HPDE6-E6E7 (cell line): ENCODE measurements around the gene DPYSL5.

ENCODE experiments used
- DNase-seq: peaks from one replicate; pipeline ENCODE4 v3.0.0; 2011; ENCODE audit warnings: missing footprints; ENCODE audit errors: extremely low spot score

DPYSL5 gene

DNA sequence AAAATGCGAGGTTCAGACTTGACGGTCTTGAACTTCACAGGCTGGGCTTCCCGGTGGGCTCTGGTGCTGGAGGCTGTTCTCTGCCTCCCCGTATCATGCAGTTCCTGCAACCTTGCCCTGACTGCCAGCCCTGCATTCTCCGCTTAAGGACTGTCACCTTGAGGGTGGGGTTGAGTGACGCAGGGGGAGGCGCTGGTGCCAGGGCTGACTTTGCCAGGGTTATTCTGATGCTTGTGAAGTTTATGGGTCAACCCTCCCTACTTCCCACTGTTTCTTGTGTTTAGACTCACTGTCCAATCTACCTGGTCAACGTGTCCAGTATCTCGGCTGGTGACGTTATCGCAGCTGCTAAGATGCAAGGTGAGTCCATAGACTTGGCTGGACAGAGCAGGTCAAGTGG, 85.0 kb downstream of the DPYSL5 start:
- no peak for DNase-seq

DNA sequence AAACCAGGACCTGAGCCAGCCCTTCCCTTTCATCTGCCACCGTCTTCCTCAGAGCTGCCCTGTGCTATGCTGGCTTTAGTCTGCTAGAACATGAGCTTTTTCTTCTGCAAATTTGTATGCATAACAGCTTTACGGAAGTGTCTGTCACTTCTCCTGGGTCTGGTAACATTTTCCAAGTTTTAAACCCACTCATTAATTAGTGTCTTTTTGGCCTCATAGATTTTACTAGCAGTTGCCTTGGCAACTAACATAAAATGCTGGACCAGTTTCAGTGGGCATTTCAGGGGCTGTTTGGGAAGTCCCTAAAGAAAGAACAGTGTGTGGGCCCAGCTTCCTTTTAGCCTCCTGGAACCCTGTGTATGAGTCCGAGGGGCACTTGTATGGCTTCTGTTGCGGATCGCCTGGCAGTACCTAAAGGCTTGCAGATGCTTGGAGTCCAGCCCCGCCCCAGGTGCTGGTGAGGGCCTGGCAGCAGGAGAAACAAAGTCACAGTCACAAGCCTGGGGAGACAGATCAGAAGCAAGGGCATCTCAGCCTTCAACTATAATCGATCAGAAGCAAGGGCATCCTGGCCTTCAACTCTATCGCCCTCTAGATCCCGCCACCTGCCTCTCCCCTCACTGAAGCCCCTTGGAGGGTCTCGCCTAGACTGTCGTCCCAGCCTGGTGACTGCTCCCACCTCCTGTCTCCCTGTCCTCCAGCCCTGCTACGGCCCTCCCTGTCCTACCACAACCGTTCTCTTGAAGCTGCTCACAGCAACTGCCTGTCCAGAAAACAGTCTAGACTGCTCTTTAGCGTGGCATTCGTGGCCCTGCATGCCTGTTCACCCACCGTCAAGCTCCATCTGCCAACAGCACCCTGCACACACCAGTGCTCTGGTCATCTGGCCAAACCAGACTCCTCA, 85.8 kb downstream of the DPYSL5 start:
- DNase-seq = no peak

DNA sequence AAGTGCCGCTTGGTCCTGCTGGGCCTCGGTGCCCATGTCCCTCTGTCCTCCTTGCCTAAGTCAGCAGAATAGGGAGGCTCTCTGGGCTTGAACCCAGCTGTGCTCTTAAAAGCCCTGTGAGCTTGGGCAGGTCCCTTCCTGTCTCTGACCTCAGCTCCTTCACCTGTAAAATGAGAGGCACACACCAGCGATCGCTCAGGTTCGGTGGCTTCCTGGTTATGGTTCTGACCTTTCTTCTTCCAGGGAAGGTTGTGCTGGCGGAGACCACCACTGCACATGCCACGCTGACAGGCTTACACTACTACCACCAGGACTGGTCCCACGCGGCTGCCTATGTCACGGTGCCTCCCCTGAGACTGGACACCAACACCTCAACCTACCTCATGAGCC, 86.4 kb downstream of the DPYSL5 start:
- no peak for DNase-seq

GRCh38 chr2:26934985-26935384, 87.1 kb downstream of the DPYSL5 start:
- no peak for DNase-seq

- DNase-seq = no peak
Measured at GRCh38 chr2:26936855-26937254, 88.9 kb downstream of the DPYSL5 start.

DNA sequence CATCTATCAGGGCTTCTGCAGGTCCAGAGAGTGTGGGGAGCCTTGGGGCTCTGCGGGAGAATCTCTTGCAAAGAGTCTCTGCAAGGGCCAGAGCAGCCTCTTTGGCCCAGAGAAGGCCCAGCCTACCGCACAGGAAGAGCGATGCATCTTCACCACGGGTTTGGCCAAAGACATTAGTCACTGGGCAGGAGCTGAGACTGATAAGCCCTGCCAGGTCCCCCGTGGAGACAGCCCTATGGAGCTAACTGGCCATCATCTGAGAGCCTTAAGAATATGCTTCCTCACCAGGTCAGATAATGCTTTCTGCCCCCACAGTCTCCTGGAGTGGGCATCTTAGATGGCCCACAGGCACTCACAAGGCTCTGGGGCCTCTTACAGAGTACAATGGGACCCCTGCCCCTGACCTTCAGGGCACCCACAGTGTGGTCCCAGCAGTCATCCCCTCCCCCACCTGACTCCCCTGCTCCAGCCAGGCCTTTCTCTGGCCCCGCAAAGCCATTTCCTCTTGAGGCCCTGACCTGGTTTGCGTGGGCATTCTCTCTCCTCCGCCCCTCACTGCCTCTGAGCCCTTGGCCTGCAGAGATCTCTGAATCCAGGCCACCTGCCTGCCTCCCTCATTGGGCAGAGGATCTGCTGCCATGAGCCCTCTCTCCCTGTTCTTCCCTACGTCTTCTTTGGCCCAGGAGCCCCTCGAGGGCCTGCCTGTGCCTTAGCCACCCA, 90.6 kb downstream of the DPYSL5 start:
- no peak for DNase-seq

DNA sequence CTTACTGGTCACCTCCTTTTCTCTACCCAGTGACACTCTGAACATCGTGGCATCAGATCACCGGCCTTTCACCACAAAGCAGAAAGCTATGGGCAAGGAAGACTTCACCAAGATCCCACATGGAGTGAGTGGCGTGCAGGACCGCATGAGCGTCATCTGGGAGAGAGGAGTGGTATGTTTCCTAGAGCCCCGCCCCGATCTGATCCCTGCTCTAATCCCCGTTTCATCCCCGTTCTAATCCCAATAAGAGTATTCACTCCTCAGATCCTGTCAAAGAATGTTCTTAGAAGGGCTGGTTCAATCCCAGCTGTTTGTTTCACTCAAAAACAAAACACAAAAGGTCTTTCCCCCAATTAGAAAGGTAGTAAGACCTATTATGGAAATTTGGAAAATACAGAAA, 92.1 kb downstream of the DPYSL5 start:
- no peak for DNase-seq

DNA sequence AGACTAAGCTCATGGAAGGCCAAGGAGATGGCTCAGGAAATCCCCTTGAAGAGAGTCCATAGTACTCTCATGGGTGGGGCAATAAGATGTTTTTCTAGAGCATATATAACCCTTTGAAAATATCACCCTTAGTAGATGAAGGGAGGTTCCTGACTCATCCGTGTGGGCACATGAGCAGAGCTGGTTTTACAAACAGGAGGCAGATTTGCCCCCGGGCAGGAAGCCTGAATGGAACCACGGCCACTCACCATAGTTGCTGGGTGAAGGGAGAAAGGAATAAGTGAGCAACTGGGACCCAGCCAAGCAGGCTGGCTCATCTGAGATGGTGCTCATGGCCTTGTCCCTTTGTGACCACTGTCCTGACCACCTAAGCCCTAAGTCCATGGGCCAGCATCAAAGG, 93.6 kb downstream of the DPYSL5 start:
- DNase-seq = peak; percentile 54

- DNase-seq = peak; percentile 37
Measured at GRCh38 chr2:26942543-26943295, 94.8 kb downstream of the DPYSL5 start.

DNA sequence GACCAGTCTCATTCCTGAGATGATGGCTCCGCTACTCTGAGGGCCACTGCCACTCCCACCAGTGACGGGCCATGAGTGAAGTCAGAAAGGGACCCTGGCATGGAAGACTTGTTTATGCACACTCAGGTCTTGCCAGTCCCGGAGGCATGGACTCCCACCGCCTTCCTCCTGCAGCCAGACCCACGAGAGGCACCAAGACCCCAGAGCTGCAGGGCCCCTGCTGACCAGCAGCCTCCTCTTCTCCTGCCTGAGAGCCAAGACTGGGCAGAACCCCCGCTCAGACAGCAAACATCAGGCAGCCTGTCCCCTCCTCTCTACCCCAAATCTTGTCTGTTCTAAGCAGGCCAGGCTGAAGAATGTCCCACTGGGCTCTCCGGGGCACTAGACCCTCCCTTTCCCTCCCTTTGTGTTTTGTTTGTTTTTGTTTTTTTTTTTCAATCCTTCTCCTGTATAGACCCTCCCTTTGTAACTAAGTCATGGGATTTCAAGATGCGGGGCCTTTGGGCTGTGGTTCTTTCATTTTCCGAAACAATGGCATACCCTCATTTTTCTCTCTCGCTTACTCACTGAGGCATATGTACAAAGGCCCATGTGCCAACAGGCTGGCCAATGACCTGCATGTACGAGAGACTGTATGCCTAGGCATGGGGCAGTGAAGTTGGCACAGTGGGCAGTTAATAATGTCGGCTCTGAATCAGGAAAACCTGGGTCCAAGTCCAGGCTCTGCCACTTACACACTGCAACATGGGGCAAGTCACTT, 98.2 kb downstream of the DPYSL5 start:
- no peak for DNase-seq

DNA sequence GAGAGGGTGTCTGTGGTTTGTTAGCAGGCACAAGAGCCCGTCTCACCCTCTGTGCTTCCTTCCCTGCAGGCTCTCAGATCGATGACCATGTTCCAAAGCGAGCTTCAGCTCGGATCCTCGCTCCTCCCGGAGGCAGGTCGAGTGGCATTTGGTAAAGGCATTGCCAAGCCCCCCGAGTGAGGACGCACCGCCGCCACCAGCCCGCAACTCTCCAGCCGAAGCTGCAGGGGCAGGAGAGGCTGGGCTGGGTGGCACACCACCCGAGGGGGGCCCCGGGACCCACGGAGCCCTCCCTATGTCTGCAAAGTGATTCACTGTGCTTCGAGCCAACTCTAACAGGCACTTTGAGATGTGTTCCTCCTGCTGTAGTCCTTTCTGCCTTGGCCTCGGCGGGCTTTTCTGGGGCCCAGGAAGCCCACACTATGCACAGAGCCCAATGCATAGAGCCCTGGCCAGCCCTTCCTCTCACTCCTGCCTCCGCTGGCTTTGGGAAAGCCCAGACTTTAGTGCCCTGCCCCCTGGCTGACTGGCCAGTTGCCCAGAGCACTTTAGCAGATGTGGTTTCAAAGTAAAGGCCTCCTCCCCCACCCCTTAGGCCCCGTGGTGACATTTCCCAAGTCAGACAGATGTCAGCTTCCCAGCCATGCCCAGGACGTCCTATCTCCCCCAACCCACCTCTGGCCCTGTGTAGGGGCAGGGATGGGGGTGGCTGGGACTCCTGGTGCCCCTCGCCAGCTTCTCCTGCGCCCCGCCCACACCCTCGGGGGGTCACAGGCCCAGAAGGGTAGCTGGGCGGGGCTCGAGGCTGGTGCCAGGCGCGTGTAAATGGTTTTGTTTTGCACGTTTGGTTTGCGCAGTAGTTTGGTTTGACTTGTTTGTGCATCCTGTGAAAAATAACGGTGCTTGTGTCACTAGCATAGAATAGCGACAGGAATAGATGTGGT, 99.2 kb downstream of the DPYSL5 start:
- DNase-seq = no peak

GRCh38 chr2:26948800-26949199, 100.9 kb downstream of the DPYSL5 start:
- DNase-seq = no peak

DNA sequence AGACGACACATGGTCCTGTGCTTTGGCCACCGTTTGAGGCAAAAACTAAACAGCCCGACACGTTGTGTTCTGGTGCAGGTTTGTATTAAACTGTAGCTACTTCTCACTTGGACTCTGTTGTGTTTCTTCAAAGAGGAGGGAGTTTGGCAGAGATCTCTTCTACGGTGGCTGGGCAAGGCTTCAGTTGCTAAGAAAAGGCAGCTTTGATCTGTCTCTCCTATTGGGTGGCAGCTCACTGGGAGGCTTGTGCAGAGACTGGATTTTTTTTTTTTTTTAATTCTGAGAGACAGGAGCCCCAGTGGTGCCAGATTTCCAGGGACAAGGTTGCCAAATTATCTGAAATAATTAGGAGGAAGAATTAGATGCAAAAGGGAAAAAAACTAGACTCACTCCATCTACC, 102.3 kb downstream of the DPYSL5 start:
- DNase-seq = no peak

GRCh38 chr2:26951236-26951635, 103.3 kb downstream of the DPYSL5 start:
- DNase-seq = no peak

DNA sequence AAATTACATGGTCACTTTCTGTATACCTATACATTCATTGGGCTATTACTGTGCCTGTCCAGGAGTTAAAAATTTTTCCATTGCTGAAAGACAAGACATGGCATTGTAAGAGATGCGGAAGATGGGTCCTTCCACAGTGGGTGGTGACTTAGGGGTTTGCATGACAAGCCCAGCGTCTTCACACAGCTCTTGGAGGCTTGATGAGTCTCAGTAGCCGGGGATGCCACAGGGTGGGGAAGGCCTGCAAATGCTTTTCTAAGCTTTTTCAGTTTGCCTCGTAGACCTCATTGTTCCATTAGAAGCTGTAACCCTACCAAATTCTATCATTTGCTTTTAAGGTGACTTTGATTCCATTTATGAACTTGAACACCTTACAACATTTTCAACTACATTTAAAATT, 104.4 kb downstream of the DPYSL5 start:
- no peak for DNase-seq

DNA sequence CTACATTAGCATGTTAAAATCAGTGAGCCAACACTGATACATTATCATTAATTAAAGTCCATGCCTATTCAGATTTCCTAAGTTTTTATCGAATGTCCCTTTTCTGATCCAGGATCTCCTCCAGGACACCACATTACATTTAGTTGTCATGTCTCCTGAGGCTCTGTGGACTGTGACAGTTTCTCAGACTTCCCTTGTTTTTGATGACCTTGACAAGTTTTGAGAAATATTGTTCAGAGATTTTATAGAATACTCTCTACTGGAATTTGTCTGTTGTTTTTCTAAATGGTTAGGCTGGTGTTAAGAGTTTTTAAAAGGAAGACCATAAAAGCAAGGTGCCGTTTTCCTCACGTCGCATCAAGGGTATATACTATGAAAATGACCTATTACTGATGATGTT, 106.2 kb downstream of the DPYSL5 start:
- DNase-seq = no peak

DNA sequence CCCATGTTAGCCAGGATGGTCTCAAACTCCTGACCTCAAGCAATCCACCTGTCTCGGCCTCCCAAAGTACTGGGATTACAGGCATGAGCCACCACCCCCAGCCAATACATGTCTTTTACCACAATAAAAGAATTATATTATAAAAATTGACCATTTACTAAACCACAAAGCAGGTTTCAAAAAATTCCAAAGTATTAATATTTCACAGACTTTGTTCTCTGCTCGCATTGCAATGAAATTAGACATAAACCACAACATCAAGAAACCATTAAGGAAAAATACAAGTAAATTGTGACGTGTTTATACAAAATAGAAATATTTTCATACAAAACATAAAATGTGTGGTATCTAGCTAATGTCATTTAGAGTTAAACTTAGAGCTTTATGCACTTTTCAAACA, 109.1 kb downstream of the DPYSL5 start:
- DNase-seq = no peak

- DNase-seq = no peak
Measured at GRCh38 chr2:26957534-26957933, 109.6 kb downstream of the DPYSL5 start.

DNA sequence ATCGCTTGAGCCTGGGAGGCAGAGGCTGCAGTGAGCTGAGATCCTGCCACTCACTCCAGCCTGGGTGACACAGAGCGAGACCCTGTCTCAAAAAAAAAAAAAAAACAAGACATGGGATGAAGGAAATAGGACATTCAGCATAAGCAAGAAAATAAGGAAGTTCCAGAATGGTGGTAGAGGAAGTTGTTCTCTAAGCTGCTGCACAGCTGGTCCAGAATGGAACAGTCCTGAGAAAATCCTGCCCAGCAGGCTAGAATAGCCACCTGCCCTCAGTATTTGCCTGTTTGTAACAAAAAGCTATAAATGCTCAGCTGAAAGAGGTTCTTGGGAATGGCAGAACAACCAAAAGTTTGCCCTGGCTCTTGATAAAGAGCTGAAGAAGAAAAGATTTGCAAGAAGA, 111.4 kb downstream of the DPYSL5 start:
- no peak for DNase-seq

- DNase-seq = no peak
Measured at GRCh38 chr2:26964446-26965130, 116.7 kb downstream of the DPYSL5 start.
